SK-N-SH (cell line): ENCODE data around the gene CLASP2. TPM values are rescaled to one million over a fixed set of nuclear protein-coding genes. Genes with fewer than 3 reads are reported as not detected.

Source experiments
- CTCF ChIA-PET: fragments of 300-600, 350-600 bp; formaldehyde crosslinking; extraction: SDS; loops from one replicate; lab custom pipeline; 2021; lab: Yijun Ruan, JAX
- POLR2A ChIA-PET: fragments of 350-600 bp; sonication (Branson Sonifier 250); formaldehyde crosslinking; extraction: SDS; loops from one replicate; lab custom pipeline; 2020; ENCODE audit warnings: antibody characterized with exemption, inconsistent platforms; lab: Yijun Ruan, JAX
- DNase-seq: peaks from one replicate; pipeline ENCODE4 v3.0.0; 2012
- H2AFZ ChIP-seq: fragments of 200-600 bp; sonication (generic); 2 replicates; pipeline ENCODE4 v1.8.1; 2016; ENCODE audit warnings: antibody characterized with exemption, mild to moderate bottlenecking, low read depth
- H3F3A ChIP-seq: fragments of 200-600 bp; sonication (generic); replicated peaks from 2 replicates; pipeline ENCODE3; 2016; ENCODE audit warnings: antibody characterized with exemption, mild to moderate bottlenecking; ENCODE audit not compliant: insufficient read depth
- H3K27ac ChIP-seq, 2 experiments: fragments of 200-500 bp in 1 of 2; fragments of 200-600 bp in 1 of 2; sonication (Bioruptor generic) in 1 of 2; sonication (generic), shearing (Covaris generic) in 1 of 2; 2 replicates each; pipeline versions ENCODE4 v1.5.1 to v1.6.1; 2014 to 2016; ENCODE audit warnings: low read depth in 2 of 2, inconsistent platforms in 1 of 2, low read length in 1 of 2, mild to moderate bottlenecking in 1 of 2, mixed read lengths in 1 of 2
- H3K27me3 ChIP-seq: fragments of 200-600 bp; sonication (generic), shearing (Covaris generic); 2 replicates; pipeline ENCODE4 v1.6.1; 2016; ENCODE audit warnings: mixed run types; ENCODE audit not compliant: insufficient read depth
- H3K36me3 ChIP-seq, 2 experiments: fragments of 200-500 bp in 1 of 2; fragments of 200-600 bp in 1 of 2; sonication (Bioruptor generic) in 1 of 2; sonication (generic) in 1 of 2; replicated peaks in 1 of 2; 2 replicates each; pipeline versions ENCODE3 to v1.5.1; 2014 to 2016; ENCODE audit warnings: low read length in 1 of 2, mild to moderate bottlenecking in 1 of 2; ENCODE audit not compliant: insufficient read depth in 2 of 2, control insufficient read depth in 1 of 2
- H3K4me1 ChIP-seq, 2 experiments: fragments of 200-500 bp in 1 of 2; fragments of 200-600 bp in 1 of 2; sonication (Bioruptor generic) in 1 of 2; sonication (generic), shearing (Covaris generic) in 1 of 2; 2 replicates each; pipeline versions ENCODE4 v1.5.1 to v1.6.1; 2014 to 2016; ENCODE audit warnings: low read depth in 1 of 2, low read length in 1 of 2, mixed run types in 1 of 2; ENCODE audit not compliant: insufficient read depth in 2 of 2, control insufficient read depth in 1 of 2
- H3K4me2 ChIP-seq: fragments of 200-600 bp; sonication (generic), shearing (Covaris generic); 2 replicates; pipeline ENCODE4 v1.6.1; 2017; ENCODE audit warnings: mixed run types
- H3K4me3 ChIP-seq, 2 experiments: fragments of 200-500 bp in 1 of 2; fragments of 200-600 bp in 1 of 2; sonication (Bioruptor generic) in 1 of 2; sonication (generic), shearing (Covaris generic) in 1 of 2; 2 replicates each; pipeline versions ENCODE4 v1.5.1 to v1.8.1; 2014 to 2016; ENCODE audit warnings: low read depth in 2 of 2, inconsistent platforms in 1 of 2, low read length in 1 of 2, mild to moderate bottlenecking in 1 of 2, mixed read lengths in 1 of 2, moderate library complexity in 1 of 2
- H3K79me2 ChIP-seq: fragments of 200-600 bp; sonication (generic); 2 replicates; pipeline ENCODE4 v1.8.1; 2017; ENCODE audit warnings: mild to moderate bottlenecking; ENCODE audit not compliant: insufficient read depth
- H3K9ac ChIP-seq: fragments of 200-600 bp; sonication (generic); 2 replicates; pipeline ENCODE4 v1.6.1; 2017; ENCODE audit warnings: mixed run types
- H3K9me2 ChIP-seq: fragments of 200-600 bp; sonication (generic); 2 replicates; pipeline ENCODE4 v1.6.1; 2017; ENCODE audit warnings: mixed run types
- H3K9me3 ChIP-seq: fragments of 200-600 bp; sonication (generic); 2 replicates; pipeline ENCODE4 v1.6.1; 2017; ENCODE audit warnings: mixed run types, mild to moderate bottlenecking, moderate library complexity
- H4K20me1 ChIP-seq: fragments of 200-600 bp; sonication (generic); 2 replicates; pipeline ENCODE4 v1.6.1; 2017; ENCODE audit warnings: mild to moderate bottlenecking, mixed run types; ENCODE audit not compliant: insufficient read depth
- CHD2 ChIP-seq: fragments of 150-350 bp; IDR thresholded peaks from 2 replicates; pipeline ENCODE4 v1.6.1; 2018; ENCODE audit warnings: low read length; ENCODE audit not compliant: partially characterized antibody
- ELF1 ChIP-seq: IDR thresholded peaks from 2 replicates; pipeline ENCODE4 v1.4.0; 2012
- EP300 ChIP-seq, 2 experiments: IDR thresholded peaks; 2 replicates each; pipeline versions ENCODE4 v1.4.0 to v1.6.1; 2012; ENCODE audit warnings: borderline replicate concordance in 1 of 2, low read depth in 1 of 2, low read length in 1 of 2
- FOXM1 ChIP-seq: IDR thresholded peaks from 2 replicates; pipeline ENCODE4 v1.4.0; 2012; ENCODE audit warnings: low read depth, mild to moderate bottlenecking
- JUND ChIP-seq: IDR thresholded peaks from 2 replicates; pipeline ENCODE4 v1.4.0; 2012
- MEF2A ChIP-seq: IDR thresholded peaks from 2 replicates; pipeline ENCODE4 v1.4.0; 2012; ENCODE audit warnings: low read depth, borderline replicate concordance
- MXI1 ChIP-seq: IDR thresholded peaks from 2 replicates; pipeline ENCODE4 v1.6.1; 2012; ENCODE audit warnings: mild to moderate bottlenecking, low read depth, low read length, improper control_type of control experiment
- NFIC ChIP-seq: IDR thresholded peaks from 2 replicates; pipeline ENCODE4 v1.4.0; 2012; ENCODE audit warnings: borderline replicate concordance
- PBX3 ChIP-seq: IDR thresholded peaks from 2 replicates; pipeline ENCODE4; 2012
- RAD21 ChIP-seq: IDR thresholded peaks from 2 replicates; pipeline ENCODE4 v1.6.1; 2012; ENCODE audit warnings: mild to moderate bottlenecking, low read length
- RCOR1 ChIP-seq: fragments of 150-350 bp; IDR thresholded peaks from 2 replicates; pipeline ENCODE4 v1.6.1; 2017; ENCODE audit warnings: antibody characterized with exemption, low read length
- RXRA ChIP-seq: IDR thresholded peaks from 2 replicates; pipeline ENCODE4 v1.4.0; 2012; ENCODE audit warnings: low read depth, mild to moderate bottlenecking, borderline replicate concordance
- SIN3A ChIP-seq: IDR thresholded peaks from 2 replicates; pipeline ENCODE4 v1.6.1; 2012; ENCODE audit warnings: low read depth, mild to moderate bottlenecking, low read length, moderate library complexity, borderline replicate concordance
- SMC3 ChIP-seq: IDR thresholded peaks from 2 replicates; pipeline ENCODE4 v1.6.1; 2012; ENCODE audit warnings: low read depth, low read length, improper control_type of control experiment
- TEAD4 ChIP-seq: IDR thresholded peaks from 2 replicates; pipeline ENCODE4 v1.4.0; 2012; ENCODE audit warnings: mild to moderate bottlenecking, borderline replicate concordance; ENCODE audit not compliant: insufficient read depth
- WGBS: methylation state at CpG from one replicate; pipeline ENCODE4 v1.1.6; 2017; ENCODE audit warnings: low lambda C conversion rate; 5-methylcytosine and 5-hydroxymethylcytosine counted together
- polyA plus RNA-seq, 3 experiments: library from polyadenylated mRNA; depleted of rRNA; stranded (reverse); fragments of >200 nt; gene quantifications; 2 replicates each; pipeline ENCODE4 v1.2.3, GENCODE V29; 2012
- TF ChIP-seq, protein P1 (sequence below): IDR thresholded peaks from 2 replicates; pipeline ENCODE4 v1.4.0; 2012; ENCODE audit warnings: low read depth
- TF ChIP-seq, protein P2 (sequence below): fragments of 150-350 bp; IDR thresholded peaks from 2 replicates; pipeline ENCODE4 v1.6.1; 2017; ENCODE audit warnings: antibody characterized with exemption, low read length, low read depth, borderline replicate concordance
- TF ChIP-seq, protein P3 (sequence below): IDR thresholded peaks from 2 replicates; pipeline ENCODE4 v1.4.0; 2012; ENCODE audit warnings: low read depth, borderline replicate concordance

The CLASP2 gene
- polyA plus RNA-seq, 1 of the 3 experiments (the other 2 are of a cell fraction): 13.2 TPM

GRCh38 chr3:33513262-33513863 is 204.7 kb downstream of the CLASP2 start:
- Histone ChIP-seq H3K4me2 (no peak overlapping the region), H3K9me2 (no peaks in the 10 kb centered on the region), H3K27me3 (no peaks in the 10 kb centered on the region), H2AFZ (no peak overlapping the region), H3K9ac (no peak overlapping the region), H3K27ac (no peak overlapping the region), H3K79me2 (no peaks in the 10 kb centered on the region), H3K4me1 (no peaks in the 10 kb centered on the region), H4K20me1 (no peaks in the 10 kb centered on the region), H3K36me3 (peaks cover 14 to 46% of the 10 kb centered on the region in 2 experiments), H3F3A (no peaks in the 10 kb centered on the region), H3K9me3 (no peaks in the 10 kb centered on the region), H3K4me3 (no peak overlapping the region)
- DNase-seq: no peak
- POLR2A ChIA-PET: no interaction called here
- TF ChIP-seq RXRA: no peak
- TF ChIP-seq PBX3: no peak
- TF ChIP-seq, protein P1, sequence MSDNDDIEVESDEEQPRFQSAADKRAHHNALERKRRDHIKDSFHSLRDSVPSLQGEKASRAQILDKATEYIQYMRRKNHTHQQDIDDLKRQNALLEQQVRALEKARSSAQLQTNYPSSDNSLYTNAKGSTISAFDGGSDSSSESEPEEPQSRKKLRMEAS: no peak
- no peak for TF ChIP-seq RAD21
- TF ChIP-seq, protein P2, sequence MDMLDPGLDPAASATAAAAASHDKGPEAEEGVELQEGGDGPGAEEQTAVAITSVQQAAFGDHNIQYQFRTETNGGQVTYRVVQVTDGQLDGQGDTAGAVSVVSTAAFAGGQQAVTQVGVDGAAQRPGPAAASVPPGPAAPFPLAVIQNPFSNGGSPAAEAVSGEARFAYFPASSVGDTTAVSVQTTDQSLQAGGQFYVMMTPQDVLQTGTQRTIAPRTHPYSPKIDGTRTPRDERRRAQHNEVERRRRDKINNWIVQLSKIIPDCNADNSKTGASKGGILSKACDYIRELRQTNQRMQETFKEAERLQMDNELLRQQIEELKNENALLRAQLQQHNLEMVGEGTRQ: no peak
- WGBS: 96% methylated on average over 5 of the region's 6 CpGs
- CTCF ChIA-PET: no interaction called here

DNA sequence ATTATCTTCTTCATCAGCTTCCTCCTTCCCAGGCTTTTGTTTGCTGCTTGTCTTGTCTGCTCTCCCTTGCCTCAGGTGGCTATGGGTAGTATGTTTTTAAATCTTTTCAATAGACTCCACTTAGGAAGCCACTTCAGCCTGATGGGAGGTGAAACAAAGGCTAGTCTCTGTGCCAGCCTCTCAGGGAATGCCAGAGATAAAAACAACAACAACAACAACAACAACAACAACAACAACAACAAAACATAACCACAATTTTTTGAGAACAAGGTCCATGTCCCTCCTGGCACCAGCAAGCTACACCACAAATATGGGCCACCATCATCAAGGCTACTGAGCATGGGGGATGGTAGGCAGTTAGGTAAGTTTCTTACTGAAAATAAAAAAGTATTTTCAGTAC is 213.0 kb downstream of the CLASP2 start:
- Histone ChIP-seq H3K9me3 (no peaks in the 10 kb centered on the region), H3K27me3 (no peaks in the 10 kb centered on the region)
- no peak for DNase-seq
- TF ChIP-seq RCOR1: no peak
- no peak for TF ChIP-seq MXI1
- TF ChIP-seq RAD21: no peak
- TF ChIP-seq, all 33 proteins: peak for 0
- POLR2A ChIA-PET: no interaction called here
- no peaks in the 10 kb centered on the region for H3K4me1 ChIP-seq
- no peak overlapping the region for H3K27ac ChIP-seq
- no peak overlapping the region for H3K4me3 ChIP-seq
- H3K36me3 ChIP-seq: peaks cover 16 to 66% of the 10 kb centered on the region in 2 experiments
- H3K9me2 ChIP-seq: no peaks in the 10 kb centered on the region
- CTCF ChIA-PET: no interaction called here
- no peaks in the 10 kb centered on the region for H3K79me2 ChIP-seq
- H3K4me2 ChIP-seq: no peak overlapping the region
- no peaks in the 10 kb centered on the region for H4K20me1 ChIP-seq
- no peaks in the 10 kb centered on the region for H3F3A ChIP-seq
- no peak overlapping the region for H2AFZ ChIP-seq
- no peak overlapping the region for H3K9ac ChIP-seq

GRCh38 chr3:33496449-33496848 is 221.6 kb downstream of the CLASP2 start:
- H3K27ac ChIP-seq: no peak overlapping the region
- WGBS: 96% methylated on average over 2 of the region's 2 CpGs
- ChIA-PET CTCF (interaction anchor here (0.7 kb wide), 1 partner anchor 208 kb away, joined by 3 read pairs; no protein-coding TSS in a partner anchor), POLR2A (no interaction called here)
- no peak overlapping the region for H3K4me2 ChIP-seq
- peaks cover 7% of the 10 kb centered on the region for H3F3A ChIP-seq
- H3K9me3 ChIP-seq: no peaks in the 10 kb centered on the region
- no peaks in the 10 kb centered on the region for H3K9me2 ChIP-seq
- no peak for DNase-seq
- H3K4me3 ChIP-seq: no peak overlapping the region
- H4K20me1 ChIP-seq: no peaks in the 10 kb centered on the region
- H3K9ac ChIP-seq: no peak overlapping the region
- no peak overlapping the region for H2AFZ ChIP-seq
- H3K79me2 ChIP-seq: no peaks in the 10 kb centered on the region
- H3K4me1 ChIP-seq: no peaks in the 10 kb centered on the region
- peaks cover 21 to 31% of the 10 kb centered on the region in 2 experiments for H3K36me3 ChIP-seq
- no peaks in the 10 kb centered on the region for H3K27me3 ChIP-seq
- TF ChIP-seq RAD21 (no peak), SMC3 (no peak), ELF1 (no peak), FOXM1 (no peak), NFIC (no peak), MEF2A (no peak), CHD2 (no peak), TEAD4 (no peak), EP300 (IDR thresholded peaks at IDR 0.05; ENCODE audit: borderline replicate concordance in 1 of 2, low read depth in 1 of 2, low read length in 1 of 2) (no peak), JUND (no peak), SIN3A (no peak)
- TF ChIP-seq, protein P2: no peak
- TF ChIP-seq, protein P3, sequence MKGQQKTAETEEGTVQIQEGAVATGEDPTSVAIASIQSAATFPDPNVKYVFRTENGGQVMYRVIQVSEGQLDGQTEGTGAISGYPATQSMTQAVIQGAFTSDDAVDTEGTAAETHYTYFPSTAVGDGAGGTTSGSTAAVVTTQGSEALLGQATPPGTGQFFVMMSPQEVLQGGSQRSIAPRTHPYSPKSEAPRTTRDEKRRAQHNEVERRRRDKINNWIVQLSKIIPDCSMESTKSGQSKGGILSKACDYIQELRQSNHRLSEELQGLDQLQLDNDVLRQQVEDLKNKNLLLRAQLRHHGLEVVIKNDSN: no peak
